Epithelial cell of esophagus (primary cell): Measurements from ENCODE around the gene PIWIL1.

Experiments
- DNase-seq: peaks from one replicate; pipeline ENCODE4 v3.0.0; 2010; ENCODE audit warnings: low read depth
- H3K4me3 ChIP-seq: 2 replicates; pipeline ENCODE4 v1.5.1; 2011; ENCODE audit warnings: mild to moderate bottlenecking, low read length, control low read depth
- TF ChIP-seq, protein P1 (sequence below): IDR thresholded peaks from 2 replicates; pipeline ENCODE4 v1.5.1; 2011; ENCODE audit warnings: low read depth, mild to moderate bottlenecking, low read length, control low read depth, inconsistent platforms; ENCODE audit not compliant: insufficient read depth; ENCODE audit errors: missing control alignments

The PIWIL1 gene

GRCh38 chr12:130334937-130335336 is 2.8 kb upstream of the PIWIL1 start:
- peak; percentile 9 for DNase-seq
- H3K4me3 ChIP-seq: no peak overlapping the region
- TF ChIP-seq, protein P1, sequence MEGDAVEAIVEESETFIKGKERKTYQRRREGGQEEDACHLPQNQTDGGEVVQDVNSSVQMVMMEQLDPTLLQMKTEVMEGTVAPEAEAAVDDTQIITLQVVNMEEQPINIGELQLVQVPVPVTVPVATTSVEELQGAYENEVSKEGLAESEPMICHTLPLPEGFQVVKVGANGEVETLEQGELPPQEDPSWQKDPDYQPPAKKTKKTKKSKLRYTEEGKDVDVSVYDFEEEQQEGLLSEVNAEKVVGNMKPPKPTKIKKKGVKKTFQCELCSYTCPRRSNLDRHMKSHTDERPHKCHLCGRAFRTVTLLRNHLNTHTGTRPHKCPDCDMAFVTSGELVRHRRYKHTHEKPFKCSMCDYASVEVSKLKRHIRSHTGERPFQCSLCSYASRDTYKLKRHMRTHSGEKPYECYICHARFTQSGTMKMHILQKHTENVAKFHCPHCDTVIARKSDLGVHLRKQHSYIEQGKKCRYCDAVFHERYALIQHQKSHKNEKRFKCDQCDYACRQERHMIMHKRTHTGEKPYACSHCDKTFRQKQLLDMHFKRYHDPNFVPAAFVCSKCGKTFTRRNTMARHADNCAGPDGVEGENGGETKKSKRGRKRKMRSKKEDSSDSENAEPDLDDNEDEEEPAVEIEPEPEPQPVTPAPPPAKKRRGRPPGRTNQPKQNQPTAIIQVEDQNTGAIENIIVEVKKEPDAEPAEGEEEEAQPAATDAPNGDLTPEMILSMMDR: no peak

- no peak overlapping the region for H3K4me3 ChIP-seq
- TF ChIP-seq, protein P1: peak; percentile 62
- peak; percentile 67 for DNase-seq
Observed at GRCh38 chr12:130335517-130336392, 1.9 kb upstream of the PIWIL1 start.

DNA sequence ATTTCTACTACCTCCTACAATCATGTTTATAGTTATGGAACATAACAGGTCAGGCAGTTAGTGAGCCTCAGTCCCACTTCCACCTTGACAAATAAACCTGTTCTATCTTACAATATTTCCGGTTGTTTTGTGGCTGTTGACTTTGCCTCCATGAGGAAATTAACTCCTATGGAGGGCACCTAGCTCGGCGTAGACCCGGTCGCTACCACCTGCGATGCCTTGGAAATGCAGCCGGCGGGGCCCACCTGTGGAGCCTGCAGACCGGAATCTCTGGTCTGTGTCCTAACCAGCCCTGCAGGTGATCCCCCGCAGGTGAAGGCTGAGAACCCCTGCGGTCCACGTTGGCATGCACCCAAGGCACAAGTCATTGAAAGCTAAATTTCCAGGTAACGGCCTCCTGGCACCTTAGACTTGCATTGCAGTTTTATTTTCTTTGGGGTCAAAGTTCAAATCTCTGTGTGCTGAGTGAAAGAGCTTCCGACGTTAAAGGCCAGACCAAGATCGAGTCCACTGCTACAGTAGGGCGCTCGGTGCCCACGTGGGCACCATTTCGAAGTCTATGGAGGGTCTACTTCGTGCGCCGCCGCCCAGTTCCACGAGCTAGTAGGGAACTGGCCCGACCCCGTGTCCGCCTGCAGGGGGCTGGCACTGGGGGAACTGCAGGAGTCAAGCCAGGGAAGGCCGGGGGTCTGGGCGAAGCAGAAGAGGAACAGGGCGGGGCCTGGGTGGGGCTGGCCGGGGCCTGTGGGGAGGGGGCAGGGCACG is 782 bp upstream of the PIWIL1 start:
- TF ChIP-seq, protein P1: no peak
- DNase-seq: no peak
- no peak overlapping the region for H3K4me3 ChIP-seq

DNA sequence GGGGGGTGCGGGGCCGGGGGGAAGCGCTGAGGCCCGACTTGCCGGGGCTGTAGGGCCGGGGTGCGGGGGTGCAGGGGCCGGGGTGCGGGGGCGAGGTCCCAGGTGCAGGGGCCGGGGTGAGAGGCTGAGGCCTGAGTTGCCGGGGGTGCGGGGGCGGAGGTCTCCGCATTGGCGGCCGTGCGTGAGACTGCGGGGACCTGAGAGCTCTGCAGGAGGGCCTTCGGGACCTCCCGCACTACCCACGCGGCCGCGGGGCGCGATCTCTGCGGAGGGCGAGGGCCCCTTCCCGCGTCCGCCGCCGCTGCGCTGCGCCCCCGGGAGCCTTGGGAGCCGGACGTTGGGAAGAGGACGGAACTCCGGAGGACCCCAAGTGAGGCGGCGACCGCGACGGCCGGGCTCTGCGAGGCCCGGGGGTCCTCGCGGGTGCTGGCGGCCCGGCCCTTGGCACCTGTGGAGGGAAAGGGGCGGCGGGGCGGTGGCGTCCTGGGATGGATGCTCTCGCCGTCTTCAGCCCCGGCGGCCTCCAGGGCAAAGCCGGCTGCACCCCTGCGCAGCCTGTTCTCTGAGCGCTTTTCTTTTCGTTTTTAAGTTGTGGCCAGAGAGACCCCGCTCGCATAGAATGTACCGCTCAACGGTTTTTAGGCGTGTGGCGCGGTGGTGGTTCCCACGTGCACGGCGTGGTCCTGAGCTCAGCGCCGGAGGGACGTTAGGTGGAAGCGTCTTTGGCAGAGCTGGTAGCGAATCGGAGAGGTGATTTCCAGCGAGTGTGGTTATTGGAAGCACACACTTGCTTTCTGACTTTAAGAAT is 1.3 kb downstream of the PIWIL1 start:
- TF ChIP-seq, protein P1: no peak
- DNase-seq: no peak
- H3K4me3 ChIP-seq: no peak overlapping the region

DNA sequence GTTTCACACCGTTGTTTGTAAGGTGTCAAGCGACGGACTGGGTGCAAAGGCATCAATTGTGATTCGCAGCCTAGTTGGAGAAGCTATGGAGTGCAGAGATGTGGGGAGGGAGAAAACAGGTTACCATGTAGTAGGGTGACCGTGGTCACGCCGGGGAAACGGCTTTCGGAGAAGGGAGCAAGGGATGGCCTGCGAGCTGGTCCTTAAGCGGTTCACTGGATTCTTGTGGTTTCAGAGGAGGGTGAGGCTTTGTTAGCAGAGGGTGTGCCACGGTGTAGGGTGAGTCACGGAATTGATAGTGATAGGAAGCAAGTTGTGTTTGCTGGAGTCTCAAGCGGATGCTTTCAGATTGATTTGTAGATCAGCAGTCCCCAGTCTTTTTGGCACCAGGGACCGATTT is 2.3 kb downstream of the PIWIL1 start:
- TF ChIP-seq, protein P1: no peak

GRCh38 chr12:130342442-130342841 is 4.8 kb downstream of the PIWIL1 start:
- TF ChIP-seq, protein P1: no peak
- H3K4me3 ChIP-seq: no peak overlapping the region
- DNase-seq: no peak

More for the DNA sequence above, 2.3 kb downstream of the PIWIL1 start:
- H3K4me3 ChIP-seq: no peak overlapping the region
- DNase-seq: peak; percentile 43
